GM12878 (cell line): Measurements from ENCODE around the gene ATP7A. TPM values are rescaled to one million over a fixed set of nuclear protein-coding genes. Genes with fewer than 3 reads are reported as not detected.

ENCODE experiments used
- ATAC-seq: fragments of 200-7000 bp; cut with Tn5 transposase; 3 replicates; pipeline ENCODE4 v1.9.1; 2020; ENCODE audit warnings: mild to moderate bottlenecking, moderate library complexity
- BruUV-seq: library from RNA; stranded (reverse); fragments of 400-500 nt; replicated peaks from 2 replicates; lab custom pipeline; 2021; lab: Mats Ljungman, UMichigan
- CTCF ChIA-PET: fragments of 300-600 bp; sonication (Branson Sonifier 250); formaldehyde crosslinking; extraction: SDS; loops from one replicate; lab custom pipeline; 2021; ENCODE audit warnings: inconsistent platforms; lab: Yijun Ruan, JAX
- POLR2A ChIA-PET: fragments of 350-600 bp; formaldehyde crosslinking; extraction: SDS; loops from one replicate; lab custom pipeline; 2021; ENCODE audit warnings: inconsistent platforms; lab: Charles Lee
- RAD21 ChIA-PET: fragments of 300-600 bp; sonication (Branson Sonifier 250); formaldehyde crosslinking; loops from one replicate; lab custom pipeline; 2023; ENCODE audit warnings: antibody characterized with exemption; ENCODE audit not compliant: unreplicated experiment; lab: Charles Lee
- SMC1A ChIA-PET: fragments of 300-600 bp; sonication (Branson Sonifier 250); formaldehyde crosslinking; loops from one replicate; lab custom pipeline; 2023; ENCODE audit not compliant: unreplicated experiment, uncharacterized antibody; lab: Charles Lee
- DNase-seq: peaks from one replicate; pipeline ENCODE4 v3.0.0-alpha.2; 2011; ENCODE audit warnings: low read depth, low spot score
- FAIRE-seq: peaks from 3 replicates; lab custom pipeline; 2011; peaks lifted over from hg19 to GRCh38; lab: Jason Lieb, UNC
- H2AFZ ChIP-seq: 2 replicates; pipeline ENCODE4 v1.6.0; 2011; ENCODE audit warnings: low read depth, low read length, control low read depth; ENCODE audit not compliant: control insufficient read depth
- H3K27ac ChIP-seq: 2 replicates; pipeline ENCODE4 v1.5.1; 2011; ENCODE audit warnings: control low read depth; ENCODE audit not compliant: control insufficient read depth, insufficient read depth
- H3K27me3 ChIP-seq, 2 experiments: replicated peaks in 1 of 2; 2 replicates each; pipeline versions ENCODE4 v1.6.0 to v1.6.1; 2011; ENCODE audit warnings: low read length in 1 of 2; ENCODE audit not compliant: control insufficient read depth in 2 of 2, insufficient read depth in 2 of 2
- H3K36me3 ChIP-seq, 2 experiments: 2 replicates each; pipeline ENCODE4 v1.5.1; 2011; ENCODE audit warnings: low read length in 1 of 2; ENCODE audit not compliant: control insufficient read depth in 2 of 2, insufficient read depth in 2 of 2
- H3K4me1 ChIP-seq: 2 replicates; pipeline ENCODE4 v1.6.1; 2011; ENCODE audit warnings: mild to moderate bottlenecking, low read length, moderate library complexity, mixed read lengths; ENCODE audit not compliant: control insufficient read depth, insufficient read depth
- H3K4me2 ChIP-seq: 2 replicates; pipeline ENCODE4 v1.6.0; 2011; ENCODE audit warnings: control low read depth; ENCODE audit not compliant: control insufficient read depth, insufficient read depth
- H3K4me3 ChIP-seq: fragments of 200-600 bp; sonication (generic); 2 replicates; pipeline ENCODE4 v1.5.1; 2016
- H3K79me2 ChIP-seq: 2 replicates; pipeline ENCODE4 v1.6.0; 2011; ENCODE audit warnings: low read length; ENCODE audit not compliant: control insufficient read depth, insufficient read depth
- H3K9ac ChIP-seq: 2 replicates; pipeline ENCODE4 v1.8.0; 2011; ENCODE audit warnings: low read length, control low read depth, mixed read lengths; ENCODE audit not compliant: control insufficient read depth, insufficient read depth
- H3K9me3 ChIP-seq: replicated peaks from 3 replicates; pipeline ENCODE4 v1.5.1; 2011; ENCODE audit warnings: mild to moderate bottlenecking, low read length; ENCODE audit not compliant: control insufficient read depth, insufficient read depth
- H4K20me1 ChIP-seq: 2 replicates; pipeline ENCODE4 v1.6.0; 2011; ENCODE audit not compliant: control insufficient read depth, insufficient read depth
- IKZF1 ChIP-seq: fragments of 450-650 bp; conservative IDR thresholded peaks from 2 replicates; pipeline ENCODE4 v1.6.1; 2017; ENCODE audit warnings: antibody characterized with exemption, mild to moderate bottlenecking
- KDM1A ChIP-seq: fragments of 200-600 bp; sonication (generic); IDR thresholded peaks from 2 replicates; pipeline ENCODE4 v1.6.1; 2016; ENCODE audit warnings: borderline replicate concordance
- LARP7 ChIP-seq: fragments of 450-650 bp; IDR thresholded peaks from 2 replicates; pipeline ENCODE4 v1.6.1; 2017; ENCODE audit warnings: mild to moderate bottlenecking
- NFYA ChIP-seq: IDR thresholded peaks from 2 replicates; pipeline ENCODE4 v1.6.1; 2011; ENCODE audit warnings: low read depth, mild to moderate bottlenecking, low read length, improper control_type of control experiment, borderline replicate concordance
- NR2F1 ChIP-seq: fragments of 450-650 bp; conservative IDR thresholded peaks from 2 replicates; pipeline ENCODE4 v1.6.1; 2017; ENCODE audit warnings: mild to moderate bottlenecking
- NRF1 ChIP-seq: conservative IDR thresholded peaks from 2 replicates; pipeline ENCODE4 v1.6.1; 2011; ENCODE audit warnings: mild to moderate bottlenecking, low read depth, low read length, improper control_type of control experiment
- TARDBP ChIP-seq: IDR thresholded peaks from 2 replicates; pipeline ENCODE4 v1.6.1; 2016; ENCODE audit warnings: borderline replicate concordance
- YY1 ChIP-seq: IDR thresholded peaks from 2 replicates; pipeline ENCODE4 v1.6.1; 2011; ENCODE audit warnings: low read depth, mild to moderate bottlenecking, low read length
- ZNF24 ChIP-seq: fragments of 450-650 bp; IDR thresholded peaks from 2 replicates; pipeline ENCODE4 v1.6.1; 2017; ENCODE audit warnings: antibody characterized with exemption, mild to moderate bottlenecking
- ZNF622 ChIP-seq: fragments of 450-650 bp; IDR thresholded peaks from 2 replicates; pipeline ENCODE4 v1.6.1; 2017; ENCODE audit warnings: mild to moderate bottlenecking, inconsistent platforms
- WGBS: methylation state at CpG from one replicate; pipeline ENCODE4 v1.1.6; 2016; ENCODE audit warnings: low lambda C conversion rate; ENCODE audit not compliant: insufficient replicate concordance, insufficient coverage; ENCODE audit errors: missing lambda C conversion rate; 5-methylcytosine and 5-hydroxymethylcytosine counted together
- in situ Hi-C: fragments of 300-500 bp; cut with MboI; formaldehyde crosslinking; loops from 9 replicates; pipeline ENCODE4 v1.14.3; 2018; ENCODE audit warnings: mixed read lengths
- intact Hi-C: fragments of 100-400 bp; cut with micrococcal nuclease; formaldehyde crosslinking; loops from one replicate; pipeline ENCODE4 v1.14.2; 2022; ENCODE audit not compliant: unreplicated experiment
- polyA plus RNA-seq, 11 experiments: library from polyadenylated mRNA; depleted of rRNA in 4 of 11; unstranded in 6 of 11; stranded (reverse) in 5 of 11; fragments of >200 nt; fragmentation: Nextera tagmentation in 4 of 11; fragmentation: Illumina TruSeq in 1 of 11; extraction: Ambion mirVana in 4 of 11; extraction: Trizol in 1 of 11; gene quantifications; 1 replicate in 1 of 11; 2 replicates in 10 of 11; pipeline versions ENCODE4 v1.2.1 to v1.2.3, GENCODE V29; 2011 to 2016; ENCODE audit warnings: inconsistent platforms in 2 of 11, missing spikeins in 2 of 11, low read depth in 1 of 11
- total RNA-seq, 4 experiments: library from RNA; depleted of rRNA in 3 of 4; stranded (reverse); fragments of >200 nt in 3 of 4; fragmentation: Illumina TruSeq in 1 of 4; extraction: Trizol in 1 of 4; gene quantifications; 2 replicates each; pipeline versions ENCODE4 v1.2.1 to v1.2.3, GENCODE V29; 2013 to 2021
- TF ChIP-seq, protein P1 (sequence below): IDR thresholded peaks from 2 replicates; pipeline ENCODE4 v1.6.1; 2011; ENCODE audit warnings: borderline replicate concordance, low read depth, mild to moderate bottlenecking, moderate library complexity, low read length; ENCODE audit not compliant: insufficient read depth, poor library complexity, severe bottlenecking
- TF ChIP-seq, protein P2 (sequence below): IDR thresholded peaks from 2 replicates; pipeline ENCODE4 v1.6.1; 2011; ENCODE audit warnings: low read depth, low read length, improper control_type of control experiment, borderline replicate concordance
- TF ChIP-seq, protein P3 (sequence below): fragments of 450-650 bp; IDR thresholded peaks from 2 replicates; pipeline ENCODE4 v1.6.1; 2017; ENCODE audit warnings: borderline replicate concordance
- TF ChIP-seq, protein P4 (sequence below): fragments of 450-650 bp; formaldehyde crosslinking; IDR thresholded peaks from 2 replicates; pipeline ENCODE4 v1.5.0; 2022; ENCODE audit warnings: mild to moderate bottlenecking, missing genetic modification characterization
- TF ChIP-seq, protein P5 (sequence below): fragments of 450-650 bp; IDR thresholded peaks from 2 replicates; pipeline ENCODE4 v1.6.1; 2017; ENCODE audit warnings: mild to moderate bottlenecking, low read depth, inconsistent platforms; ENCODE audit not compliant: poor library complexity, severe bottlenecking

The ATP7A gene
- total and polyA plus RNA-seq, 10 of the 15 experiments (the other 5 are each of a cell fraction or from before 2014, with no cell fraction given): 2.5 to 12.0 (median 7.6) TPM

DNA sequence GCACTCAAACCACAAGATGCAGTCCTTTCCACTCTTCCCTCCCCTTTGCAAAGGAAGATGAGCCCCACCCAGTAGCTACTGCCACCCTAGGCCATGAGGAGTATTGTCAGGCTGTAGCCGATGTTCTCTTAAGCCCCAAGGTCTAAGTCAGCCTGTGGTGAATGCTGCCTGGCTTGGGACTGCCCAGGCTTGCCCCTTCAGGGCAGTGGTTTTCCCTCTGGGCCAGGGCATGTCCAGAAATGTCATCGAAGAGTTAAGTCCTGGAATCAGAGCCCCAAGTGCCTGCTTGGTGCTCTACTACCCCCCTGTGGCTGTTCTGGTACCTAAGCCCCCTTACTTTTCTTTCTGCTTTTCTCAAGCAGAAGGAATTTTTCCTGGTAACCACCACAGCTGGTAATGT is 181.8 kb downstream of the ATP7A start:
- Histone ChIP-seq H3K27me3 (no peaks in the 10 kb centered on the region), H3K79me2 (no peaks in the 10 kb centered on the region), H3K27ac (no peak overlapping the region), H2AFZ (peak overlapping the region; percentile 59), H3K36me3 (no peaks in the 10 kb centered on the region), H3K9ac (no peak overlapping the region), H3K4me3 (no peak overlapping the region), H3K4me1 (no peaks in the 10 kb centered on the region), H3K4me2 (no peak overlapping the region), H3K9me3 (no peaks in the 10 kb centered on the region; the same call in 2 of the 3 replicates), H4K20me1 (no peaks in the 10 kb centered on the region)
- peak; percentile 98 for ATAC-seq
- WGBS: 9% methylated on average over 2 of the region's 2 CpGs
- ChIA-PET CTCF (interaction anchor here (0.6 to 5.3 kb wide), 19 partner anchors 8 to 1162 kb away, joined by 3 to 27 read pairs (median 4); partner anchors contain the start of genes COX7B and MAGT1), POLR2A (no interaction called here), SMC1A (interaction anchor here (0.9 to 2.9 kb wide), 11 partner anchors 21 to 194 kb away, joined by 3 to 10 read pairs (median 4); partner anchors contain the start of gene COX7B), RAD21 (interaction anchor here (0.8 to 1.8 kb wide), 5 partner anchors 14 to 182 kb away, joined by 3 to 10 read pairs (median 6); partner anchors contain the start of gene ATP7A)
- no TSS peak for BruUV-seq
- in situ Hi-C loops (no loop called here), intact Hi-C loops (loop anchor here (1.0 to 2.0 kb wide), 2 partner anchors 61 to 182 kb away; partner anchors contain the start of gene ATP7A)
- DNase-seq: peak; percentile 37
- FAIRE-seq: peak; percentile 75
- TF ChIP-seq, protein P1, sequence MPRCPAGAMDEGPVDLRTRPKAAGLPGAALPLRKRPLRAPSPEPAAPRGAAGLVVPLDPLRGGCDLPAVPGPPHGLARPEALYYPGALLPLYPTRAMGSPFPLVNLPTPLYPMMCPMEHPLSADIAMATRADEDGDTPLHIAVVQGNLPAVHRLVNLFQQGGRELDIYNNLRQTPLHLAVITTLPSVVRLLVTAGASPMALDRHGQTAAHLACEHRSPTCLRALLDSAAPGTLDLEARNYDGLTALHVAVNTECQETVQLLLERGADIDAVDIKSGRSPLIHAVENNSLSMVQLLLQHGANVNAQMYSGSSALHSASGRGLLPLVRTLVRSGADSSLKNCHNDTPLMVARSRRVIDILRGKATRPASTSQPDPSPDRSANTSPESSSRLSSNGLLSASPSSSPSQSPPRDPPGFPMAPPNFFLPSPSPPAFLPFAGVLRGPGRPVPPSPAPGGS: no peak
- TF ChIP-seq, protein P2, sequence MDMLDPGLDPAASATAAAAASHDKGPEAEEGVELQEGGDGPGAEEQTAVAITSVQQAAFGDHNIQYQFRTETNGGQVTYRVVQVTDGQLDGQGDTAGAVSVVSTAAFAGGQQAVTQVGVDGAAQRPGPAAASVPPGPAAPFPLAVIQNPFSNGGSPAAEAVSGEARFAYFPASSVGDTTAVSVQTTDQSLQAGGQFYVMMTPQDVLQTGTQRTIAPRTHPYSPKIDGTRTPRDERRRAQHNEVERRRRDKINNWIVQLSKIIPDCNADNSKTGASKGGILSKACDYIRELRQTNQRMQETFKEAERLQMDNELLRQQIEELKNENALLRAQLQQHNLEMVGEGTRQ: no peak
- TF ChIP-seq, protein P3, sequence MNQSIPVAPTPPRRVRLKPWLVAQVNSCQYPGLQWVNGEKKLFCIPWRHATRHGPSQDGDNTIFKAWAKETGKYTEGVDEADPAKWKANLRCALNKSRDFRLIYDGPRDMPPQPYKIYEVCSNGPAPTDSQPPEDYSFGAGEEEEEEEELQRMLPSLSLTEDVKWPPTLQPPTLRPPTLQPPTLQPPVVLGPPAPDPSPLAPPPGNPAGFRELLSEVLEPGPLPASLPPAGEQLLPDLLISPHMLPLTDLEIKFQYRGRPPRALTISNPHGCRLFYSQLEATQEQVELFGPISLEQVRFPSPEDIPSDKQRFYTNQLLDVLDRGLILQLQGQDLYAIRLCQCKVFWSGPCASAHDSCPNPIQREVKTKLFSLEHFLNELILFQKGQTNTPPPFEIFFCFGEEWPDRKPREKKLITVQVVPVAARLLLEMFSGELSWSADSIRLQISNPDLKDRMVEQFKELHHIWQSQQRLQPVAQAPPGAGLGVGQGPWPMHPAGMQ: no peak
- TF ChIP-seq ZNF24: no peak
- TF ChIP-seq LARP7: no peak
- TF ChIP-seq NRF1: no peak
- no peak for TF ChIP-seq NFYA
- TF ChIP-seq, protein P4, sequence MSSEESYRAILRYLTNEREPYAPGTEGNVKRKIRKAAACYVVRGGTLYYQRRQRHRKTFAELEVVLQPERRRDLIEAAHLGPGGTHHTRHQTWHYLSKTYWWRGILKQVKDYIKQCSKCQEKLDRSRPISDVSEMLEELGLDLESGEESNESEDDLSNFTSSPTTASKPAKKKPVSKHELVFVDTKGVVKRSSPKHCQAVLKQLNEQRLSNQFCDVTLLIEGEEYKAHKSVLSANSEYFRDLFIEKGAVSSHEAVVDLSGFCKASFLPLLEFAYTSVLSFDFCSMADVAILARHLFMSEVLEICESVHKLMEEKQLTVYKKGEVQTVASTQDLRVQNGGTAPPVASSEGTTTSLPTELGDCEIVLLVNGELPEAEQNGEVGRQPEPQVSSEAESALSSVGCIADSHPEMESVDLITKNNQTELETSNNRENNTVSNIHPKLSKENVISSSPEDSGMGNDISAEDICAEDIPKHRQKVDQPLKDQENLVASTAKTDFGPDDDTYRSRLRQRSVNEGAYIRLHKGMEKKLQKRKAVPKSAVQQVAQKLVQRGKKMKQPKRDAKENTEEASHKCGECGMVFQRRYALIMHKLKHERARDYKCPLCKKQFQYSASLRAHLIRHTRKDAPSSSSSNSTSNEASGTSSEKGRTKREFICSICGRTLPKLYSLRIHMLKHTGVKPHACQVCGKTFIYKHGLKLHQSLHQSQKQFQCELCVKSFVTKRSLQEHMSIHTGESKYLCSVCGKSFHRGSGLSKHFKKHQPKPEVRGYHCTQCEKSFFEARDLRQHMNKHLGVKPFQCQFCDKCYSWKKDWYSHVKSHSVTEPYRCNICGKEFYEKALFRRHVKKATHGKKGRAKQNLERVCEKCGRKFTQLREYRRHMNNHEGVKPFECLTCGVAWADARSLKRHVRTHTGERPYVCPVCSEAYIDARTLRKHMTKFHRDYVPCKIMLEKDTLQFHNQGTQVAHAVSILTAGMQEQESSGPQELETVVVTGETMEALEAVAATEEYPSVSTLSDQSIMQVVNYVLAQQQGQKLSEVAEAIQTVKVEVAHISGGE: no peak
- TF ChIP-seq IKZF1: peak; percentile 33; the same call in 1 of the 2 replicates
- TF ChIP-seq ZNF622: no peak
- no peak for TF ChIP-seq KDM1A
- TF ChIP-seq NR2F1: no peak
- TF ChIP-seq YY1: no peak
- TF ChIP-seq, protein P5, sequence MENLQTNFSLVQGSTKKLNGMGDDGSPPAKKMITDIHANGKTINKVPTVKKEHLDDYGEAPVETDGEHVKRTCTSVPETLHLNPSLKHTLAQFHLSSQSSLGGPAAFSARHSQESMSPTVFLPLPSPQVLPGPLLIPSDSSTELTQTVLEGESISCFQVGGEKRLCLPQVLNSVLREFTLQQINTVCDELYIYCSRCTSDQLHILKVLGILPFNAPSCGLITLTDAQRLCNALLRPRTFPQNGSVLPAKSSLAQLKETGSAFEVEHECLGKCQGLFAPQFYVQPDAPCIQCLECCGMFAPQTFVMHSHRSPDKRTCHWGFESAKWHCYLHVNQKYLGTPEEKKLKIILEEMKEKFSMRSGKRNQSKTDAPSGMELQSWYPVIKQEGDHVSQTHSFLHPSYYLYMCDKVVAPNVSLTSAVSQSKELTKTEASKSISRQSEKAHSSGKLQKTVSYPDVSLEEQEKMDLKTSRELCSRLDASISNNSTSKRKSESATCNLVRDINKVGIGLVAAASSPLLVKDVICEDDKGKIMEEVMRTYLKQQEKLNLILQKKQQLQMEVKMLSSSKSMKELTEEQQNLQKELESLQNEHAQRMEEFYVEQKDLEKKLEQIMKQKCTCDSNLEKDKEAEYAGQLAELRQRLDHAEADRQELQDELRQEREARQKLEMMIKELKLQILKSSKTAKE: peak; percentile 17
- TF ChIP-seq TARDBP: no peak
